Astrocyte of the hippocampus (primary cell): Measurements from ENCODE around the gene ACSF3.

Source experiments
- DNase-seq: peaks from one replicate; pipeline ENCODE4 v3.0.0; 2011; ENCODE audit warnings: low read depth, low spot score

Gene ACSF3

GRCh38 chr16:89201439-89202377, 108.1 kb downstream of the ACSF3 start:
- DNase-seq = peak; percentile 77

DNA sequence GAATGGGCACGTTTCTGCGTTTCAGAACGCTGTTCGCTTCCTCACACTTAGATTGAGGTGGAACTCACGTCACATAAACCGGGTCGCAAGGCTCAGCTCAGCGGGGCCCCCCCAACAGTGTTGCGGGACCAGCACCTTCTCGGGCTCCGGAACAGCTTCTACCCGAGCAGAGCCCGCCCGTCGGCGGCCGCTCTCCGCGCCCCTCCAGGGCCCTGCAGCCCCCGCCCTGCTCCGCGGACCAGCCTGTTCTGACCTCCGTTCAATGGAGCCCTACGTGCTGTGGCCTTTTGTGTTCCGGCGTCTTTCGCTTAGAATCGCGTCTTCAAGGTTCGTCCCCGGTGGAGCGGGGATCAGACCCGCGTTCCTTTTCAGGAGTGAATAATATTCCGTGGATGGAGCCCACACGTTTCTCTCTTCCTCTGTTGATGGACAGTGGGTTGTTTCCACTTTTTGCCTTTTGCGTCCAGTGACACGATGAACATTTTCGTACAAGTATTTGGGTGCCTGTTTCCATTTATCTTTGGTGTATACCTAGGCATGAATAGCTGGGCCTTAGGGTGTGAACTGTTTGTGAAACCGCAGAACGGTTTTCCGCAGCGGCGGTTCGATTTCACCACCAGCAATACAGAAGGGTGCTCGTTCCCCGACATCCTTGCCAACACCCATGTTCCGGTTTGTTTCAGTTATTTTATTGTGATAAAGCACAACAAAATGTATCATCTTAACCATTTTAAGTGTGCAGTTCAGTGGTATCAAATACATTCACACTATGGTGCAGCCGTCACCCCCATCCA, 109.0 kb downstream of the ACSF3 start:
- DNase-seq = no peak
